Measurements from ENCODE around the gene RAD50. TPM values are rescaled to one million over a fixed set of nuclear protein-coding genes. Genes with fewer than 3 reads are reported as not detected.
"Not testable (repeated sequence)": the region's sequence is repeated elsewhere in the genome, so short reads cannot be mapped to it uniquely, and the experiment has no call there.

Gene RAD50
- total RNA-seq, 1 donor from 2014 or later, result 31.5 TPM

GRCh38 chr5:132621699-132622098, 64.9 kb downstream of the RAD50 start:
- intact Hi-C loops (cut with DNase I), result no loop called here
- DNase-seq (ENCODE audit: low spot score) (no peak), ATAC-seq (no peak)

- no peak for ATAC-seq
- intact Hi-C loops (cut with DNase I), result no loop called here
These were observed 65.8 kb downstream of the RAD50 start for GRCh38 chr5:132622608-132623007.

GRCh38 chr5:132627470-132627869, 70.7 kb downstream of the RAD50 start:
- ATAC-seq (no peak), DNase-seq (ENCODE audit: low spot score) (no peak)
- intact Hi-C loops (cut with DNase I), result no loop called here

More at GRCh38 chr5:132622608-132623007, 65.8 kb downstream of the RAD50 start:
- DNase-seq (ENCODE audit: low spot score), result no peak

GRCh38 chr5:132628814-132629213, 72.0 kb downstream of the RAD50 start:
- no peak for ATAC-seq
- intact Hi-C loops (cut with DNase I), result no loop called here
- DNase-seq (ENCODE audit: low spot score), result no peak

- ATAC-seq, result no peak
- intact Hi-C loops (cut with DNase I), result no loop called here
- no peak for DNase-seq (ENCODE audit: low spot score)
These were observed 72.6 kb downstream of the RAD50 start for GRCh38 chr5:132629230-132629944.

- DNase-seq (ENCODE audit: low spot score); ATAC-seq; intact Hi-C loops (cut with DNase I): not testable (repeated sequence)
These were observed 76.8 kb downstream of the RAD50 start for GRCh38 chr5:132633587-132633986.

GRCh38 chr5:132635873-132636272, 79.1 kb downstream of the RAD50 start:
- ATAC-seq (no peak), DNase-seq (ENCODE audit: low spot score) (no peak)
- intact Hi-C loops (cut with DNase I), result no loop called here

GRCh38 chr5:132637241-132637640, 80.5 kb downstream of the RAD50 start:
- intact Hi-C loops (cut with DNase I), result no loop called here
- DNase-seq (ENCODE audit: low spot score), result no peak
- ATAC-seq, result no peak

GRCh38 chr5:132639706-132640130, 82.9 kb downstream of the RAD50 start:
- ATAC-seq, result no peak
- no peak for DNase-seq (ENCODE audit: low spot score)
- intact Hi-C loops (cut with DNase I), result no loop called here

- no peak for DNase-seq (ENCODE audit: low spot score)
- intact Hi-C loops (cut with DNase I), result no loop called here
- no peak for ATAC-seq
These were observed 83.8 kb downstream of the RAD50 start for GRCh38 chr5:132640613-132641012.

GRCh38 chr5:132641241-132641723, 84.5 kb downstream of the RAD50 start:
- no peak for ATAC-seq
- DNase-seq (ENCODE audit: low spot score), result no peak
- intact Hi-C loops (cut with DNase I), result no loop called here

- DNase-seq (ENCODE audit: low spot score) (no peak), ATAC-seq (no peak)
- intact Hi-C loops (cut with DNase I), result no loop called here
These were observed 85.1 kb downstream of the RAD50 start for GRCh38 chr5:132641841-132642240.

- intact Hi-C loops (cut with DNase I), result no loop called here
- no peak for ATAC-seq
- no peak for DNase-seq (ENCODE audit: low spot score)
These were observed 87.4 kb downstream of the RAD50 start for GRCh38 chr5:132644177-132644576.

GRCh38 chr5:132646583-132647266, 89.9 kb downstream of the RAD50 start:
- ATAC-seq (no peak), DNase-seq (ENCODE audit: low spot score) (no peak)
- intact Hi-C loops (cut with DNase I), result no loop called here

- DNase-seq (ENCODE audit: low spot score) (no peak), ATAC-seq (no peak)
- intact Hi-C loops (cut with DNase I), result no loop called here
These were observed 90.7 kb downstream of the RAD50 start for GRCh38 chr5:132647473-132647872.

GRCh38 chr5:132648355-132648754, 91.6 kb downstream of the RAD50 start:
- no peak for DNase-seq (ENCODE audit: low spot score)
- ATAC-seq, result no peak
- intact Hi-C loops (cut with DNase I), result no loop called here

GRCh38 chr5:132651838-132652469, 95.2 kb downstream of the RAD50 start:
- DNase-seq (ENCODE audit: low spot score) (no peak), ATAC-seq (no peak)
- intact Hi-C loops (cut with DNase I), result no loop called here

- intact Hi-C loops (cut with DNase I), result no loop called here
- ATAC-seq (no peak), DNase-seq (ENCODE audit: low spot score) (no peak)
These were observed 96.9 kb downstream of the RAD50 start for GRCh38 chr5:132653716-132654115.

GRCh38 chr5:132655821-132656773, 99.3 kb downstream of the RAD50 start:
- ATAC-seq (peak; percentile 44), DNase-seq (ENCODE audit: low spot score) (no peak)
- intact Hi-C loops (cut with DNase I), result no loop called here

Measured in sciatic nerve (tissue), 2 donors.